Measurements from ENCODE around the gene LRPPRC.

LRPPRC gene

DNA sequence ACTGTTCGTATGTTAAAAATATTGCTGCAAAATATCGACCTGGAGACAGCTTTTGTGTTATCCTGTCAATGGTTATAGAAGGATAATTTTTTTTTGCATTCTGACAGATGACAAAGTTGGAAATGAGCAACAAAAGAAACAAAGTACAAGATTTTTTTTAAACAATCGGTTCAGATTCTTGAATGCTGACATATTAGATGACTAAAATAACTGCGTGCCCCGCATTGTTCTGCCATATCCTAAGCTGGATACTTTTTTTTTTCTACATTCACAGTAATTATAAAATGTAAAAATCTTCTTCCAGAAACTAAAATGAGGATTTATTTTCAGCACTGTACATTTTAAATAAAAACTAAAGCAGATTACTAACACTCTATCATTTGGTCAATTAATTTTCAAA, 89.9 kb downstream of the LRPPRC start:
- no peak for DNase-seq

DNA sequence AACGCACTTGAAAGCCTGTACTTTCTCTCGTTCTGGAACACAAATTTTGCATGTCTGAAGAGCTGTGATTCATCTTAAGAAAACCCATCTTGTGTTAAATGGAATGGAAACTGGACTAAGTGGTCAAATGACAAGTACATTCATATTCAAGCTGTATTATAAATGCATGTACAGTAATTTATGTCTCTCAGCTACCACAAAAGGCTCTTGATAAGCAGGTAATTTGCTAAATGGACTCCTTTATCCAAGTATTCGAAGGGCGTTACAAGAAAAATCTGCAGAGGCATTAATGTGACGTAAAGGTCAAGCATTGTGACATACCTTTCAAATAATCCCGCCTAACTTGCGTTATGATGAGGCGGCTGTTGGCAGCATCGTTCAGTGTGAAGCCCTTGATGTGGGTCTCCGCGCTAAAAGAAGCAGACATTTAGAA, 90.4 kb downstream of the LRPPRC start:
- DNase-seq, result no peak

DNA sequence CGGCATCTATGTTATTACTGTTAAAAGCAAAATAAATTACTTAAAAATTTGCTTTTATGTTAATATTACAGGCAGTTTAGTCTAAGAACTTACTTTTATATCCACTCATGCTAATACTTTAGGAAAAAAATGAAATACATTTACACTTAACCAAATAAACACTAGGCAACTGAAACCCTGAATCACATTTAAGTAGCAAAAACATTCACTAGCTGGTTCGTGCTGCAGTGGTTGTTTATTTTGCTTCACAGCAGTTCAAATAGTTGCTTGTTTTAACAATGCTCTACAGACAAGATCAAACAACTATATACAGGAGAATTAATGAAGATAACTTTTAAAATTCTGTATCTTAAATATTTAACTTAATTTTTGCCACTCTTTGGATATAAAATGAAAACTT, 96.2 kb downstream of the LRPPRC start:
- DNase-seq, result no peak

DNA sequence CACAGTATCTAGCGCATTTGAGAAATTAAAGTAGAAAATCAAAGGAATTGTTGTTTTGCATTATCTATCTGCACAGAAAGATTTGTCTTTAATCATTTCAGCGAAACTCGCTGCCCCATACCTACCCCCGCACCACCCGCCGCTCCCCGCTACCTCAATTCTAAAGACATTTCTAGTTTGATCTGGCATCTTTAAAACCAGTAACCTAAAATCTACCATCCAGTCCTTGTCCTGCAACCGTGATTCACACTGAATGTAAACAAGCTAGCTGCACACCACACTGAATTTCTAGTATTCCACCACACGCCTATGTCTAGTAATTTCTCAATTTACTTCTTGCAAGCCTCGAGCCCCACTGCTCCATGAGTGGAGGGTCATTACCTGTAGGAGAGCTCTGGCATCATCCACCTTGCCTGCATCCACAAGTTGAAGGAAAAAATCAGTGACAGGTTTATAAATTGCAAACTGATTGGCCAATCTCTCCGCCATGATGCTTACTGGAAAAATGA, 96.9 kb downstream of the LRPPRC start:
- no peak for DNase-seq

DNA sequence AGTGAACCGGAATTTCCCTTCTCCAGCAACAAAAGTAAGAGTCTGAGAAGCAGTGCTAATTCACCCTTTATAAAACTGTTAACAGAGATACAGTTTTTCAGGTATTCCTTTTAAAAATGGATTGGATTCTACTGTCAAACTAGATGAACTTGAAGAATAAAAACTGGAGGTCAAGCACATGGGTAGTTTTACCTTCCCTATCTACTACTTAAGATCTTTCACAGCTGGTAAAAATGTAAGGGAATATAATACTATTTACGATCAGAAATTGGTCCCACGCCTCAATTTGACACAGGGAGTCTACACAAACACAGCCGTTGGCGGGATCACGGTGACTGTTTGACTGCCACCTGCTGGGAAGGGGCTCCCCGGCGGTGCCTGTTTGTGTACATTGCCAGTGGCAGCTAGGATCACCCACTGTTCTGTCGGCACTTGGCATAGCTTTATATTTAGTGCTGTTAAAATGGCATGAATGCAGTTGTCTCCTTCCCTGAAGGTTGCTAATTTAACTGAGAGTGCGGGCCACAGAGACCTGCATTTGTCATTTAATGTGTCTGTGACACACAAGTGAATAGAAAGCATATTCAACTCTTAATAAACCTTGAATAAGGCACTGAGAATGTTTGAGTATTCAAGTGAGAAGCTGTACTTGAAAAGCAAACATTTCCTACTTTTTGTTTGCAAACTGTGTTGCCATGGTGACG, 97.5 kb downstream of the LRPPRC start:
- no peak for DNase-seq

DNA sequence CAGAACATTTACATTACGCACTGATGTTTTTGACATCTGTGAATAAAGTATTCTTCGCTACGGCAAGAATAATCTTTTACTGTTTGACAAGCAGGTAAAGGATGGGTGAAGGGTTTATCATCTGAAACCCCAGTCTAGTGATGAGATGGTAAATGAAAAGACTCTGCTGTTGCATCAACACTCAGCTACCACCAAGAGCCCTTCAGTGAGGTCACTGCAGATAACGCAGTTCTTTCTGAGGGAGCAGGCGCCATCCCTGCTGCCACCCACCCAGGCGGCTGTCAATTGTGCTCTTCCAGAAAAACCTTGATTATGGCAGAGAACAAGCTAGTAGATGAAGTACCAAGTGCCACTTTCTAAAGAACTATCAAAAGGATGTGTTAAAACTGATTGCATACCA, 98.3 kb downstream of the LRPPRC start:
- DNase-seq, result no peak

DNA sequence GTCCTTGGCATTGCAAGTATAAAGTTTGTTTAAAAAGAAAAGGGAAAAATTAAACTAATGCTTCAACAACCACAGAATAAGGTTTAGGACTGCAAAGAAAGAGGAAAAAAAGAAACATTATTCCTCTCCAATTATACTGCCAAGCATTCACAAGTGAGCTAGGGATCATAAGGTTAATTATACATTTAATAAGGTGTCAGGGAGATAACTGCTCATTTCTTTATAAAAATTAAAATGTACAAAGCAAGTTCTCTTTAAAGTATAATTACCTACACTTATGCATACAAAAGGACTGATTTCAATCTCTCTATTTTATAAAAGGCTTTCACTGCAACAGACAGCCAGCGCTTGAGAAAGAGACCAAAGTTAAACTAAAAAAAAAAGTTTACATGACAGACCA, 98.9 kb downstream of the LRPPRC start:
- no peak for DNase-seq

DNA sequence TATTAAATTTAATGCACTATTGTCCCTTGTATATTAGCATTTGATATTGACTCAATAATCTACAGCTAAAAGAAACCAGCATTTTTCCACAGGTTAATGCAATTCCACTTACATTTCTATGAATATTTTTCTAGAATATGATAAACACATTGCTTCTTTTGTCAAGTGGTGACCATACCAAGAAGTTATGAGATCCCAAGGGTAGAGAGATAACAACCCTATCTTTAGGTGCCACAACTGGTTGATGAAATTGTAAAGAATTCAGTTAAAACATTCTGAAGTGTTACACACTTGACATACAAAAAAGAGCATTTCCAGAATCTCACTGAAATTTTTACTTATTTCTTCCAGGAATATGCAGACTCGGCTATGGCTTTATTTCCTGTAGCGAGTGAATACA, 101.0 kb downstream of the LRPPRC start:
- no peak for DNase-seq

DNA sequence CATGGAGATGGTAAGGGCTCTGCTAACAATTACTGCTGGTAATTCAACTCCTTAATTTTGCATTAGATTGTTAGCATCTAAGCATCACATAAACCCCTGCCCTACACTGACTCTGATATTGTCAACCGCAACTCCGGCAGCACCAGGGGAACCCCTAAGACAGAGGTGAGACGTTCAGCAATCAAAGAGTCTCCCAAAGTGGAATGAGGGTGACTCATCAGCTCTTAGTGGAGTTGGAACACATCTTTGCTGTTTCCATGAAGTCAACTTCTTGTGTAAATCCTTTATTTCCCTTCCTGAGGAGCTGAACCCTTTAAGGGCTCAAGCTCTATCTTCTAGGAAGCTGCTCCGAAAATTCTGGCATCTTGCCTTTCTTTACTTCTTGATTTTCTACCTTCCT, 104.9 kb downstream of the LRPPRC start:
- DNase-seq, result no peak

DNA sequence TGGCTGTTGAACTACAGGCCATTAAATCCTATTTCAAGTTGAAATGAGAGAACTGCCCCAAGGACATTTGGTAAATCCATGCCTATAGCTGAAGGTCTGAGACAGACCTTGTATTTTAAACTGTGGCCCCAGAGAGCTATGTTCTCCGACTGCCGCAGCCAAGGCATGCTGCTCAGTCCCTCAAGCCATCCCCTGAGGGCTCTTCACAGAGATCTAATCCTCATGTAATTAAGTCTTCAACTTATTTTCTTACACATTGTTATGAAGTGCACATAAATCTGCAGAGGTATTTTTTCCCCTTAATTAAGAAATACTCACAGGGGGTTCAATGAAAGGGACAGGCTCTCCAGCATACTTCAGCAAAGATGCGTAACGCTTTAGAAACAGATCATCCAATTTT, 106.4 kb downstream of the LRPPRC start:
- DNase-seq, result no peak

DNA sequence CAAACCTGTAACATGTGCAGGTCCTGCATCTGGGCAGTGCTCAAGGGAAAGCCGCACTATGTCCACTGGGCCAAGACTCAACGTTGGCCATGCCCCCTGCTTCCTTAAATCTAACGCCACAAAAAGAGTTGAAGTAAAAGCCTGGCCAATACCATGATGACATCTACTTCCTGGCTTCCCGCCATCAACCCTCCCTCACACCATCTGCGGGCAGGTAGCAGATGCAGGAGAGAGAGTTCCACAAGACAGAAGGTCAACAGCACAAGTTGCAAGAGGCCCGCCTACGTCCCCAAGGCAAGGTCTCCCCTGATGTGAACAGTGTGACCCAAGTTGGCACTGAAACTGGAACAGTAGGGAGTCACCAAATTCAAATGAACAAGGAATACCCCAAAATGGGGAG, 108.6 kb downstream of the LRPPRC start:
- no peak for DNase-seq

DNA sequence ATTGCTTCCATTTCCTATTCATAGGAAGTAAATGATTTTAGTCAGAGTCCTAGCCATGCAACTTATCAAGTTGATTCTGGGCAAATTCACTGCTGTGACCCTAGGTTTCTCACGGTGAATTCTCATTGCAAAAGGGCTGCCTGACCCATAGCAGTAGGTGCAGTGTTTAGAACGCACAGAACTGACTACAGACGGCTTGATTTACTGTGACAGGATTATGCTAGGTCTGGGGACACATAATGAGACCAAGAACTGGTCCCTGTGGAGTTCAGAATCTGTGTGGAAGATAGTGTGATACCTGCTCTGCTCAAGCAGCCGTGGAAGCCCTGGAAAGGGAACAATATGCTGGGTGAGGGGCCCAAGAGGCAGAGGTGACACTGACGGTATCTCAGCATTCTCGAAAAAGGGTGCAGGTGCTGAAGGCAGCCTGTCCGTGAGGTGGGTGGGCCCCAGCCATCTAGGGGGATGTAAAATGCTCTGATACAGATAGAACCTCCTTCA, 110.6 kb downstream of the LRPPRC start:
- DNase-seq, result no peak

DNA sequence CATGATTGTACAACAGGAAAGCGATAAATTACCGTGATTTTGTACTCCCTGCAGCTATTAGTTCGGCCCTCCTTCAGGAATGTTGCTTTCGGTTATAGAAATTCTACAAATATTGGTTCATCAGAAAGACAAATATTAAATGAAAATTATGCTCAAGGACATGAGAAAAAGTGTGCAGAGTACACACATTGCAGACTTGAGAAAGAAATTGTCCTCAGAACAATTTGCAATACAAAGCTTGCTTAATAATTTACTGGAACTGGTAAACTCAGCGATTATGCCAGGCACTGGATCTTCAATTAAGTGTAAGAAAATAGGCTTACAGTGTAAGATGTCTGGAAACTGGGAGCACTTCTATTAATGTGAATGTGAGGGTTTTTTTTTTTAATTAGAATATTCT, 111.1 kb downstream of the LRPPRC start:
- DNase-seq, result no peak

DNA sequence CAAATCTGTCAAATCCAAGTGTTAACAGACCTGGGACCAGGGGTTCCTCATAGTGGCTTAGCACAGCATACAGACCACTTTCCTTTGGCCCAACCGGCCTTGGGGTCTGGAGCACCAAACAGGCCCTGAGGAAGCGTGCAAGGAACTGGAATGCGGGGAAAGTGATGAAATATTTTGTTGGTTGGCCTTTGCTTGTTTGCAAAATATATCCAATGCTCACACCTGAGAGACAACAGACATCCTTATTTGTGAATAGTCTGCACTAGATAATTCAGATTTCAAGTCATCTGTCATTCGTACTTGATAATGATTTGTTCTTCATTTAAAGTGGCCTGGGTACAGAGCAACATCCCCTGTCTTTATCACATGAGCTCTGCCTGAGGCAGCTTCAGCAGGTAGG, 113.5 kb downstream of the LRPPRC start:
- no peak for DNase-seq

DNA sequence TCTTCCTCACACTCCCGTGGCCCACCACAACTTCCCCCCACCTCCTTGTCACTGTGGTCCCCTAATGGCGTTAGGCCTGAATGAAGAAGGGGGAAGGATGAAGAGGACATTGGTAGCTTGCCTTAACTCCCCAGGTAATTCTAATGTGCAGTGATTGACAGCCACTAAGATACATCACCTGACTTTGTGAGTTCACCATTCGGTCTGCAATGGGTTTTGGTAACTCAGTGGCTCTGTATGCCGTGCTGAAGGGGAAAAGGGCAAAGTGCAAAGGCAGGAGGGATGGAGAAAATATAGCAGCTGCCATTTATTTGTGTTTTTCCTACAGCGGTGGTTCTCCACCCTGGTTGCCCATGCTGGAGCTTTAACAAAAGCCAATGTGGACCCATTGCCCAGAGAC, 114.8 kb downstream of the LRPPRC start:
- DNase-seq, result no peak

DNA sequence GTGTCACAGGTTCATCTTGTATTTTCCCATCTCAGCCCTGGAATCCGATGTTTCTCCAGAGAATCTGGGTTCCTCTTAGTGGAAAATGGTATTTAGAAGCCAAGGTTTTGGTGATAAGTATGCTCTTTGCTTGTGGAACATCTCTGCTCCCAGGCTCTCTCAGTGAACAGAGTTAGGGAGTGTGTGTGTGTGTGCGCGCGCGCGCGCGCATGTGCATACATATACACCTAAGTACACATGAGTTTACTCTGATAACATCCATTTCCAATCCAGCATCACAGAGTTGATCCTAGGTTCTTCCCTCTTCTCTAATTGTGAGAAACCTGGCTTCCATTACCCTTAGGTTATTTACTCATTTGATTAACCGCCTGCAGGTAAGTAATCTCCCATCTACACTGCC, 115.3 kb downstream of the LRPPRC start:
- DNase-seq, result no peak

DNA sequence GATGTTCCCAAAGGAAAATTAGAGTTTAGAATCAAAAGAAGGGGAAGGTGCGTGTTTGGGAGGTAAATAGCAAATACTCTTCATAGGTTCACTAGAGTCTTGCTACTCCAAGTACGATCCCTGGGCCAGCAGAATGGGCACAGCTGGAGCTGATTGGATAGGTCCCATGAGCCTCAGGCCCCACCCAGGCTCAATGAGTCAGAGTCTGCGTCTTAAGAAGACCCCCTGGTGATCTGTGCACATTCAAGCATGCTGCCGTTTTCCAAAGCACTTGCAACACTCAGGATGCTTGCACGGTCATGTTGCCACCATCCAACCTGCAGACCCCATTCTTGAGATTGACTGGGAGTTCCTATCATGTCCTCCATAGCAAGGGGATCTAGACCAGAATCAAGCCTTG, 116.5 kb downstream of the LRPPRC start:
- no peak for DNase-seq

DNA sequence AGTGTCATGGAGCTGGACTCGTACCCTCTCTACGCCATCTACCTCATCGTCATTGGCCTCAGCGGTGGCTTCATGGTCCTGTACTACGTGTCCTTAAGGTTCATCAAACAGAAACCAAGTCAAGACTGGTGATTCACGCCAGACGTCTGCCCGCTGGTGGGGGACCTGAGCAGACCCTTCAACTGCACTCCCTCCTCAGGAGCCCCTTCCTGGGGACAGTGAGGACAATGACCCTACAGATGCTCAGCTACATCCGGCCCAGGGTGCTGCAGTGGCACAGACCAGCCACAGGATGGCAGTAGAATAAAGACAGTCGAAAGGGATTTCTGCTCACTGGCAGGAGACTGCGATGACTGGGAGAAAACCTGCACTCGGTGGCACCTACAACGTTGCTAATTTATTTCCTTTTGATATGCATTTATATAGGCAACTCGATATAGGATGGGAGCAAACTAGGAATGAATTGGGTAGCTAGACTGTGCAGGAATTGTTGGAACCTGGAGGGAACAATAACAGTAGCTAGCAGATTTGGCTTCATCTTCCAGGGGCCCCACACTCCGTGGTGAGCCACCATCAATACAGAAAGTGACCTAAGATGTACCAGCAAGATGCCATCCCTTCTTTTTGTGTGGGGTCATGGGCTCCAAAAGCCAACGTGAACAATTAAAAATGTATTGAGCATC, 117.9 kb downstream of the LRPPRC start:
- DNase-seq, result no peak

DNA sequence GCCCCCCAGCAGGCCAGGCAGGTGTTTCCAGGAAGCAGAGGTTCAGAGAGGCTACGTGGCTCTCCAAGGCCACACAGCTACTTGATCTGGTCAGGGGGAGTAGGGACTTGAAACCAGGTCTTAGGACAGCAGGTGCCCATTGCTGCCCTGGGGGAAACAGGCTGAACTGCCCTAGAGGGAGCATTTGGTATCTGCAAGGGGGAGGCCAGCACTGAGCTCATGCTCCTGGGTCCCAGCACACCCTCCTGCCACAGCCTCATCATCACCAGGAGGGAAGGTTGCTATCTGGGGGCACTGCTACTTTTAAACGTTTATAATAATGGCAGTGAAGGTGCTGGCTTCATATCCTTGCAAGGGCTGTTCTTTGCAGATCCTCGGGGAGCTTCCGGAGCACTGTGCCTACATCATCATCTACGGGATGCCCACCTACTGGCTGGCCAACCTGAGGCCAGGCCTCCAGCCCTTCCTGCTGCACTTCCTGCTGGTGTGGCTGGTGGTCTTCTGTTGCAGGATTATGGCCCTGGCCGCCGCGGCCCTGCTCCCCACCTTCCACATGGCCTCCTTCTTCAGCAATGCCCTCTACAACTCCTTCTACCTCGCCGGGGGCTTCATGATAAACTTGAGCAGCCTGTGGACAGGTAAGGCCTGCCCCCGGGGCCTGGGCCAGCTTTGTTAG, 120.9 kb downstream of the LRPPRC start:
- DNase-seq, result no peak

DNA sequence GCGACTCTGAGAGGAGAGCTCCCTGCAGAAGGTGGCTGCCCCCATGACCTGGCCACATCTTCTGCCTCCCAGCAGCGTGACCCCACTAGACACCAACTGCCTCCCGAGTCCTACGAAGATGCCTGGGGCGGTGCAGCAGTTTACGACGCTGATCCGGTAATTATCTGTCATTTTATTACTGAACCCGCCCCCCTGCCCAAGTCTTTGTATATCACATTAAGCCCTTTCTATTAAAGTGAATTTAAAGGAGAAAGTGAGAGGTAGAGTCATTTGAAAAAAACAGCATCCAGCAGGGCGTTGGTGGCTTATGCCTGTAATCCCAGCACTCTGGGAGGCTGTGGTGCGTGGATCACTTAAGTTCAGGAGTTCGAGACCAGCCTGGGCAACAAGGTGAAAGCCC, 123.6 kb downstream of the LRPPRC start:
- no peak for DNase-seq

DNA sequence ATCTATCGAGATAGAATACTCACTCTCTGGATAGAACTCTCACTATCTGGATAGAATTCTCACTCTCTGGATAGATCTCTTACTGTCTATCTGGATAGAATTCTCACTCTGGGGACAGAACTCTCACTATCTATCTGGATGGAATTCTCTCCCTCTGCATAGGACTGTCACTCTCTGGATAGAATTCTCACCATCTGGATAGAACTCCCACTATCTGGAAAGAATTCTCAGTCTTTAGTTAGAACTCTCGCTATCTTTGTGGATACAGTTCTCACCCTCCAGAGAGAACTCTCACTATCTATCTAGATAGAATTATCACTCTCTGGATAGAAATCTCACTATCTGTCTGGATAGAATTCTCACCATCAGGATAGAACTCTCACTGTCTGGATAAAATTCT, 140.5 kb downstream of the LRPPRC start:
- no peak for DNase-seq

DNA sequence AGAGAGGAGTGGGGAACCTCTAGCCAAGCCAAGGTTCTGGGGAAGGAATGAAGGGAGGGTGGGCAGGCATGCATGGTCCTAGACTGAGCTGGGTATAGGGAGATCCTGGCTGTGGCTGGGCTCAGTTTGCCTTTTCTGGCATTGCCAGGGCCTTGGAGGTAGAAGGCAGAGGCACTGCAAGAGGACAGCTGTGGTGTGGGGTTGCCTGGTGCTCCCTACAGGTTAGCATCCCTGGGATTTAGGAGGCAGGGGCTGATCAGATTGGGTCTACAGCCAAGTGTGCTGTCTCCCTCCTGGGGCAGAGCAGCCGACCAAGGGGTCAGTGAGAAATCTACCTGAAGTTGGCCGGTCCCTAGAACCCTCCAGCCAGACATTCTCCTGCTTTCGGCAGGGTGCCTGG, 141.1 kb downstream of the LRPPRC start:
- no peak for DNase-seq

DNA sequence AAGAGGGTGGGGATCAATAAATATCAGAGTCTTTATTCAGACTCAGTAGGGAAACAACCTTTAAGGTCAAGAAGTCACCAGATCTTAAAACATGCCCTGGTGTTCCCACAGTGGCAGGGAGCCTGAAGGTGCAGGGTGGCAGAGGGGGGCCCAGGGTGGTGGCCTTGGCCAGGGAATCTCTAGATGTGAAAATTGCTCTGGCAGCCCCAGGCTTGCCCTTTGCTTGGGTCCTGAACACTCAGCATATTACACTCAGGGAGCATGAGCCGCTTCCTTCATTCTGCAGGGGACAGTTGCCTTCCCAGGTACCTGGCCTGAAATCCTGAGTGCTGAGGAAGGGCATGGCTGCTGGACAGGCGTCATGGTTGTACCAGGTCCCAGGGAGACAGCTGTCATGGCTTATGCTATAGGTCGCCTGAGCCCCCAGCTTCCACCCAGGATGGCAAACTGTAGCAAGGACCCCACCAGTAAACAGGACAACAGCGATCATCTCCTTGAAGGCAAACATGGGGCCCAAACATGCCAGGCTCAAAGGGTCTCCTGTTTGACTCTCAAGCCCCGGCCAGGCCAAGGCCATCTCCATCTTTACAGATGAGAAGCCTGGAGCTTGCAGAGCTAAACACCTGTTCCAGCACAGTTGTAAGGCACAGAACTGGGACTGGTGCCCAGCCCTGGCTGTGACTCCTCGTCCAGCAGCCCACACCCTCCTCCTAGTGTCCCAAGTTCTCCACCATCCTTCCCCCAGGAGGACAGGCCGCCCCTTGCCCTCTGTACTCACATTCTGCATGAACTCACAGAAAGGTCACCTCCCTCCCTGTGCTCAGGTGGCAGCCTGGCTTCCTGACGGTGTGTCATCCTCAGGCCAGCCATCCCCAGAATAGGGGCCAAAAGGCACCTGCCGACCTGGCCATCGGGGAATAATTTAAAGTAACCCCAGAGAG, 142.4 kb downstream of the LRPPRC start:
- DNase-seq, result no peak
